Activated CD8-positive, alpha-beta T cell treated with anti-CD3 and anti-CD28 coated beads for 36 hours (primary cell): ENCODE results near the gene SLC16A6. TPM values are rescaled to one million over a fixed set of nuclear protein-coding genes. Genes with fewer than 3 reads are reported as not detected.

Experiments
- ATAC-seq: fragments of 200-7000 bp; cut with Tn5 transposase; one replicate; pipeline ENCODE4 v1.10.0; 2021; ENCODE audit warnings: mild to moderate bottlenecking, moderate library complexity
- CTCF ChIA-PET: fragments of 350-600 bp; sonication (Branson Sonifier 250); formaldehyde crosslinking; loops from one replicate; lab custom pipeline; 2021; ENCODE audit warnings: antibody characterized with exemption; lab: Charles Lee
- POLR2A ChIA-PET: fragments of 350-600 bp; sonication (Branson Sonifier 250); formaldehyde crosslinking; loops from one replicate; lab custom pipeline; 2021; ENCODE audit warnings: antibody characterized with exemption; lab: Charles Lee
- DNase-seq: peaks from one replicate; pipeline ENCODE4 v3.0.0-alpha.2; 2020
- H3K27ac Mint-ChIP-seq: one replicate; pipeline ENCODE4 v1.8.0; 2021; ENCODE audit warnings: mild to moderate bottlenecking, mixed read lengths
- H3K27me3 Mint-ChIP-seq: one replicate; pipeline ENCODE4 v1.8.0; 2021; ENCODE audit warnings: mixed read lengths
- H3K36me3 Mint-ChIP-seq: one replicate; pipeline ENCODE4 v1.8.0; 2021; ENCODE audit warnings: low read depth, mixed read lengths
- H3K4me1 Mint-ChIP-seq: one replicate; pipeline ENCODE4 v1.8.0; 2021; ENCODE audit warnings: low read depth, mixed read lengths
- H3K4me3 Mint-ChIP-seq: one replicate; pipeline ENCODE4 v1.8.0; 2021; ENCODE audit warnings: mild to moderate bottlenecking, moderate library complexity, mixed read lengths
- H3K9me3 Mint-ChIP-seq: one replicate; pipeline ENCODE4 v1.8.0; 2021; ENCODE audit warnings: mixed read lengths
- CTCF ChIP-seq: fragments of 200-600 bp; IDR thresholded peaks from one replicate; pipeline ENCODE4 v1.8.0; 2022; ENCODE audit warnings: antibody characterized with exemption, mild to moderate bottlenecking
- intact Hi-C: fragments of 100-400 bp; cut with micrococcal nuclease; formaldehyde crosslinking; loops from one replicate; pipeline ENCODE4 v1.10.0; 2022
- total RNA-seq, 2 experiments: library from RNA; stranded (reverse); gene quantifications; one replicate each; pipeline ENCODE4 v1.2.3, GENCODE V29; 2021

Gene SLC16A6
- total RNA-seq, 2 experiments from 2014 or later = 2.3 to 2.8 TPM

- ChIA-PET CTCF (interaction anchor here (1.0 to 3.2 kb wide), 15 partner anchors 9 to 214 kb away, joined by 3 to 20 read pairs (median 8); no protein-coding TSS in a partner anchor), POLR2A (interaction anchor here (0.7 to 4.4 kb wide), 21 partner anchors 7 to 228 kb away, joined by 3 to 63 read pairs (median 4); partner anchors contain the start of genes ARSG, SLC16A6 and WIPI1)
- Mint-ChIP-seq H3K9me3 (no peaks in the 10 kb centered on the region), H3K4me1 (peaks cover 49% of the 10 kb centered on the region), H3K36me3 (peaks cover 43% of the 10 kb centered on the region), H3K27me3 (no peaks in the 10 kb centered on the region), H3K27ac (peak overlapping the region; percentile 98), H3K4me3 (peak overlapping the region; percentile 87)
- intact Hi-C loops = loop anchor here (5.0 kb wide), 2 partner anchors 41 to 66 kb away; no protein-coding TSS in a partner anchor
- TF ChIP-seq CTCF = no peak
- ATAC-seq = peak; percentile 8
- DNase-seq = no peak
Observed at GRCh38 chr17:68248199-68248825, 42.6 kb downstream of the SLC16A6 start.

GRCh38 chr17:68247445-68248198, 43.3 kb downstream of the SLC16A6 start, which contains the start of gene AMZ2:
Gene AMZ2, plus strand, starts transcription at chr17:68248043. Its CDS starts 2,145 bp downstream, at chr17:68250188.
- Mint-ChIP-seq H3K27ac (peak within 1 kb of the TSS; percentile 98), H3K9me3 (no peaks in the 10 kb centered on the region), H3K4me3 (peak within 1 kb of the TSS; percentile 87), H3K27me3 (no peaks in the 10 kb centered on the region), H3K36me3 (peaks cover 37% of the 10 kb centered on the region), H3K4me1 (peaks cover 42% of the 10 kb centered on the region)
- ATAC-seq (peak; percentile 88), DNase-seq (peak; percentile 95)
- ChIA-PET POLR2A (interaction anchor here (0.5 to 4.4 kb wide), 18 partner anchors 8 to 215 kb away, joined by 3 to 63 read pairs (median 4); partner anchors contain the start of genes ARSG, SLC16A6 and WIPI1), CTCF (interaction anchor here (1.0 to 3.2 kb wide), 12 partner anchors 9 to 214 kb away, joined by 3 to 20 read pairs (median 8); no protein-coding TSS in a partner anchor)
- no peak for TF ChIP-seq CTCF
- intact Hi-C loops = loop anchor here (5.0 kb wide), 2 partner anchors 40 to 65 kb away; no protein-coding TSS in a partner anchor

- no peak for ATAC-seq
- Mint-ChIP-seq H3K27me3 (no peaks in the 10 kb centered on the region), H3K27ac (peak overlapping the region; percentile 98), H3K4me3 (peak overlapping the region; percentile 87), H3K4me1 (peaks cover 32% of the 10 kb centered on the region), H3K9me3 (no peaks in the 10 kb centered on the region), H3K36me3 (peaks cover 28% of the 10 kb centered on the region)
- DNase-seq = no peak
- ChIA-PET CTCF (interaction anchor here (1.3 to 3.2 kb wide), 4 partner anchors 46 to 216 kb away, joined by 5 to 20 read pairs (median 10); no protein-coding TSS in a partner anchor), POLR2A (interaction anchor here (1.4 to 4.4 kb wide), 8 partner anchors 9 to 212 kb away, joined by 3 to 63 read pairs (median 23); partner anchors contain the start of genes ARSG, SLC16A6 and WIPI1)
- intact Hi-C loops = loop anchor here (5.0 kb wide), 2 partner anchors 39 to 64 kb away; no protein-coding TSS in a partner anchor
- no peak for TF ChIP-seq CTCF
Observed at GRCh38 chr17:68246271-68247028, 44.5 kb downstream of the SLC16A6 start.

GRCh38 chr17:68239632-68240366, 51.1 kb downstream of the SLC16A6 start:
- H3K36me3 Mint-ChIP-seq = no peaks in the 10 kb centered on the region
- H3K9me3 Mint-ChIP-seq = no peaks in the 10 kb centered on the region
- intact Hi-C loops = no loop called here
- peaks cover 50% of the 10 kb centered on the region for H3K4me1 Mint-ChIP-seq
- H3K4me3 Mint-ChIP-seq = peak overlapping the region; percentile 82
- CTCF ChIA-PET = interaction anchor here (2.9 kb wide), 1 partner anchor 9 kb away, joined by 12 read pairs; the partner anchor contains the start of gene AMZ2
- POLR2A ChIA-PET = interaction anchor here (2.7 to 5.6 kb wide), 2 partner anchors 8 to 35 kb away, joined by 13 to 63 read pairs; partner anchors contain the start of gene AMZ2
- ATAC-seq (no peak), DNase-seq (no peak)
- H3K27me3 Mint-ChIP-seq = no peaks in the 10 kb centered on the region
- TF ChIP-seq CTCF = no peak
- peak overlapping the region; percentile 99 for H3K27ac Mint-ChIP-seq
